HG03108 (cell line): Measurements from ENCODE around the gene PLEKHO2.

Experiments used
- ATAC-seq: cut with Tn5 transposase; IDR thresholded peaks from one replicate; pipeline ENCODE4 v1.9.1; 2021; ENCODE audit warnings: moderate library complexity; ENCODE audit not compliant: unreplicated experiment

Gene PLEKHO2

GRCh38 chr15:64855205-64855975 lies 13.7 kb downstream of the PLEKHO2 start:
- ATAC-seq, result no peak

- no peak for ATAC-seq
Measured at GRCh38 chr15:64856429-64857145, 14.9 kb downstream of the PLEKHO2 start.

- ATAC-seq, result no peak
Measured at GRCh38 chr15:64857421-64857820, 15.7 kb downstream of the PLEKHO2 start.

- no peak for ATAC-seq
Measured at GRCh38 chr15:64858021-64858575, 16.4 kb downstream of the PLEKHO2 start.

GRCh38 chr15:64859226-64859625 lies 17.5 kb downstream of the PLEKHO2 start:
- no peak for ATAC-seq

GRCh38 chr15:64861331-64861730 lies 19.6 kb downstream of the PLEKHO2 start:
- no peak for ATAC-seq

- ATAC-seq, result no peak
Measured at GRCh38 chr15:64861960-64862359, 20.2 kb downstream of the PLEKHO2 start.

- ATAC-seq, result no peak
Measured at GRCh38 chr15:64862408-64862807, 20.7 kb downstream of the PLEKHO2 start.

GRCh38 chr15:64864068-64864467 lies 22.4 kb downstream of the PLEKHO2 start:
- ATAC-seq, result no peak

- peak; percentile 46 for ATAC-seq
Measured at GRCh38 chr15:64865126-64865997, 23.6 kb downstream of the PLEKHO2 start.

- no peak for ATAC-seq
Measured at GRCh38 chr15:64865998-64866520, 24.3 kb downstream of the PLEKHO2 start.

- ATAC-seq, result no peak
Measured at GRCh38 chr15:64869501-64869900, 27.8 kb downstream of the PLEKHO2 start.

- ATAC-seq, result no peak
Measured at GRCh38 chr15:64870353-64870752, 28.6 kb downstream of the PLEKHO2 start.

GRCh38 chr15:64875641-64876223 lies 34.0 kb downstream of the PLEKHO2 start:
- ATAC-seq, result no peak

- ATAC-seq, result no peak
Measured at GRCh38 chr15:64877435-64877834, 35.7 kb downstream of the PLEKHO2 start.

- ATAC-seq, result no peak
Measured at GRCh38 chr15:64878705-64879104, 37.0 kb downstream of the PLEKHO2 start.

GRCh38 chr15:64883100-64883581 lies 41.4 kb downstream of the PLEKHO2 start:
- ATAC-seq, result peak; percentile 46

- peak; percentile 52 for ATAC-seq
Measured at GRCh38 chr15:64883997-64884511, 42.3 kb downstream of the PLEKHO2 start.

- no peak for ATAC-seq
Measured at GRCh38 chr15:64884679-64885078, 43.0 kb downstream of the PLEKHO2 start.

- ATAC-seq, result no peak
Measured at GRCh38 chr15:64888336-64888735, 46.6 kb downstream of the PLEKHO2 start.
